Ovary (tissue), 3 donors: Measurements from ENCODE around the gene RPS19.

Experiments used
- CTCF ChIP-seq, 3 donors: fragments of 450-650 bp in 2 of 3; fragments of 200-600 bp in 1 of 3; IDR thresholded peaks; one replicate each; pipeline versions ENCODE4 v1.5.1 to v1.8.0; 2016 to 2022; ENCODE audit warnings: antibody characterized with exemption in 3 of 3, mild to moderate bottlenecking in 1 of 3
- EP300 ChIP-seq: sonication (generic); formaldehyde crosslinking; IDR thresholded peaks from one replicate; pipeline ENCODE4 v1.6.1; 2017; ENCODE audit warnings: antibody characterized with exemption
- POLR2A ChIP-seq: fragments of 450-650 bp; IDR thresholded peaks from one replicate; pipeline ENCODE4 v1.6.1; 2017; ENCODE audit warnings: antibody characterized with exemption, mild to moderate bottlenecking, moderate library complexity
- donor health status: DM: no; HTN: no; CAD: no.

DNA sequence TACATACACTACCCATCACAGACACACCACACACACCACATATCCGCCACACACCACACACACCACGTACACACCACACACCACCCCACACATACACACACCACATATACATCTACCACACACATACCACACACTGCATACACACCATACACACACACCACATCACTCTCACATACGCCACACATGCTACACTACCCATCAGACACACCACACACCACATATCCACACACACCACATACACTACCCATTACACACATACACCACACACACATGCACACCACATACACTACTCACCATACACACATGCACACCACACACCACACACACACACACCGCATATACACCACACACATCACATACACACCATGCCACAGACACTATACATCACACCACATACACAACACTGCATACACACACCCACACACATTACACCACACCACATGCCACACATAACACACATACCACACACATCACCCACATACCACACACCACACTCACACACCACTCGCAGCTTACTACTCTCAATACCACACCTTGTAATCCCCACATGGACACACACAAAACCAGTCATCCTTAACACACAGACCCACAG lies 58.7 kb downstream of the RPS19 start:
- no peak for TF ChIP-seq EP300
- TF ChIP-seq CTCF (IDR thresholded peaks at IDR 0.05), result no peak
- no peak for TF ChIP-seq POLR2A
